ENCODE measurements around the gene HDAC3. TPM values are rescaled to one million over a fixed set of nuclear protein-coding genes. Genes with fewer than 3 reads are reported as not detected.
A peak's percentile ranks its signal among the peaks of the same experiment; 100 is the strongest.

The HDAC3 gene
- polyA plus RNA-seq, 1 of the 3 experiments (the other 2 are of a cell fraction): 104 TPM

DNA sequence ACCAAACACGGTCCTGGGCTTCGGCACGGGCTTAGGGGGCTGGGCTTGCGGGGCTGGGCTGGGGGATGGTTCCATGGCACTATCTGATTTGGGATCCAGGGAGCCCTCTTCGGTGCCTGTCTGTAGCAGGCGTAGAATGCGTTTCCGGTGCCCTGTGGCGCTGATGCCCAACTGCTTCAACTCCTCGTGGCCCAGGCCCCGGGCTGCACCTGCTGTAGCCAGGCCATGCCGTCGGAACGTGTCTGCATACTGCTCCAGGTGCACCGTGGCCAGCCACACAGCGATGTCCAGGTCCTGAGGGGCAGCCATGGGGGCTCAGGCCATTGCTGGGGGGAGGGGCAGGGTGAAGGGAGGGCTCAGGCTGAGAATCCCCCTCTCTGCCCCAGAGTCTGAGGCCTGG is 43.5 kb upstream of the HDAC3 start:
- Histone ChIP-seq H3K27me3 (ENCODE audit: insufficient read depth) (no peaks in the 10 kb centered on the region), H3K4me2 (peak overlapping the region; percentile 69), H2AFZ (ENCODE audit: low read depth) (0 out of 2 replicates have a peak overlapping the region, but pooled peaks have one; percentile 81), H3K9ac (peak overlapping the region; percentile 79; the same call in 1 of the 2 replicates), H3K79me2 (ENCODE audit: insufficient read depth) (peaks cover 20% of the 10 kb centered on the region; the same call in 1 of the 2 replicates), H3K27ac (ENCODE audit: low read depth in 2 of 2, low read length in 1 of 2) (peak overlapping the region; percentile 72 to 96; a peak in 3 of 4 replicates), H3K4me1 (ENCODE audit: control insufficient read depth in 1 of 2, insufficient read depth in 2 of 2, low read depth in 1 of 2, low read length in 1 of 2) (peaks cover 19 to 40% of the 10 kb centered on the region in 2 experiments; a peak in 3 of 4 replicates), H3F3A (replicated peaks; ENCODE audit: insufficient read depth) (peaks cover 22% of the 10 kb centered on the region), H3K36me3 (replicated peaks in 1 of 2; ENCODE audit: control insufficient read depth in 1 of 2, insufficient read depth in 2 of 2, low read length in 1 of 2) (peaks cover 8 to 18% of the 10 kb centered on the region in 2 experiments), H3K9me2 (no peaks in the 10 kb centered on the region), H4K20me1 (ENCODE audit: insufficient read depth) (no peaks in the 10 kb centered on the region), H3K9me3 (no peaks in the 10 kb centered on the region), H3K4me3 (ENCODE audit: low read depth in 2 of 2, low read length in 1 of 2) (peak overlapping the region in 1 of 2 experiments; percentile 52; a peak in 2 of 4 replicates)
- 87% methylated on average over 3 of the region's 16 CpGs for WGBS (ENCODE audit: low lambda C conversion rate)
- DNase-seq: no peak
- TF ChIP-seq RCOR1 (IDR thresholded peaks at IDR 0.05; ENCODE audit: low read length) (no peak), EP300 (IDR thresholded peaks at IDR 0.05; ENCODE audit: borderline replicate concordance in 1 of 2, low read depth in 1 of 2, low read length in 1 of 2) (no peak), NRF1 (IDR thresholded peaks at IDR 0.05; ENCODE audit: low read depth, low read length) (no peak), ELF1 (IDR thresholded peaks at IDR 0.05) (no peak)
- TF ChIP-seq, protein P1, sequence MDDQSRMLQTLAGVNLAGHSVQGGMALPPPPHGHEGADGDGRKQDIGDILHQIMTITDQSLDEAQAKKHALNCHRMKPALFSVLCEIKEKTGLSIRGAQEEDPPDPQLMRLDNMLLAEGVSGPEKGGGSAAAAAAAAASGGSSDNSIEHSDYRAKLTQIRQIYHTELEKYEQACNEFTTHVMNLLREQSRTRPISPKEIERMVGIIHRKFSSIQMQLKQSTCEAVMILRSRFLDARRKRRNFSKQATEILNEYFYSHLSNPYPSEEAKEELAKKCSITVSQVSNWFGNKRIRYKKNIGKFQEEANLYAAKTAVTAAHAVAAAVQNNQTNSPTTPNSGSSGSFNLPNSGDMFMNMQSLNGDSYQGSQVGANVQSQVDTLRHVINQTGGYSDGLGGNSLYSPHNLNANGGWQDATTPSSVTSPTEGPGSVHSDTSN (IDR thresholded peaks at IDR 0.05): no peak
- ChIA-PET CTCF (interaction anchor here (0.8 to 4.8 kb wide), 6 partner anchors 10 to 280 kb away, joined by 3 to 50 read pairs (median 6); no protein-coding TSS in a partner anchor), POLR2A (interaction anchor here (1.0 to 2.0 kb wide), 4 partner anchors 10 to 289 kb away, joined by 3 to 5 read pairs (median 4); partner anchors contain the start of gene RNF14)

DNA sequence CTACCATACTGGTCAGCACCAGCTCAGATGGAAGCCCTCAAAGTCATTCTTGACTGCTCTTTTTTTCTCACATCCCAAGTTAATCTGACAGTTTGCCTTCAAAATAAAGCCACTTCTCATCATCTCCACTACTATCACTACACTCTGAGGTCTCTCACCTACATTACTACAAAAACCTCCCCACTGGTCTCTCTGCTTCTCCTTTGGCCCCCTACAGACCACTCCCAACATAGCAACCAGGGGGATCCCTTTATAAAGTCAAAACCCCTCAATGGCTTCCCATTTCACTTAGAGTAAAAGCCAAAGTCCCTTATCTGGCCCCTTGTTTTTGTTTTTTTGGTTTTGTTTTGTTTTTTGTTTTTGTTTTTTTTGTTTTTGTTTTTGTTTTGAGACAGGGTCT is 40.8 kb upstream of the HDAC3 start:
- DNase-seq: peak; percentile 72
- peaks cover 14 to 18% of the 10 kb centered on the region in 2 experiments for H3K36me3 ChIP-seq (replicated peaks in 1 of 2; ENCODE audit: control insufficient read depth in 1 of 2, insufficient read depth in 2 of 2, low read length in 1 of 2)
- H3K4me2 ChIP-seq: no peak overlapping the region
- H3K4me1 ChIP-seq (ENCODE audit: control insufficient read depth in 1 of 2, insufficient read depth in 2 of 2, low read depth in 1 of 2, low read length in 1 of 2): peaks cover 15 to 23% of the 10 kb centered on the region in 2 experiments; a peak in 2 of 4 replicates
- no peaks in the 10 kb centered on the region for H3K9me2 ChIP-seq
- H2AFZ ChIP-seq (ENCODE audit: low read depth): no peak overlapping the region
- POLR2A ChIA-PET: no interaction called here
- H3K9me3 ChIP-seq: no peaks in the 10 kb centered on the region
- no peaks in the 10 kb centered on the region for H3K27me3 ChIP-seq (ENCODE audit: insufficient read depth)
- H3K9ac ChIP-seq: no peak overlapping the region
- no peak overlapping the region for H3K27ac ChIP-seq (ENCODE audit: low read depth in 2 of 2, low read length in 1 of 2)
- CTCF ChIA-PET: interaction anchor here (0.8 to 2.9 kb wide), 4 partner anchors 8 to 201 kb away, joined by 3 to 13 read pairs (median 6); partner anchors contain the start of gene PCDH1
- peak overlapping the region in 1 of 2 experiments; percentile 23; a peak in 1 of 4 replicates for H3K4me3 ChIP-seq (ENCODE audit: low read depth in 2 of 2, low read length in 1 of 2)
- H4K20me1 ChIP-seq (ENCODE audit: insufficient read depth): no peaks in the 10 kb centered on the region
- TF ChIP-seq RFX5 (IDR thresholded peaks at IDR 0.05; ENCODE audit: low read length) (no peak), RAD21 (IDR thresholded peaks at IDR 0.05; ENCODE audit: low read length) (0 out of 2 replicates have a peak, but pooled peaks have one; percentile 7)
- TF ChIP-seq, protein P2, sequence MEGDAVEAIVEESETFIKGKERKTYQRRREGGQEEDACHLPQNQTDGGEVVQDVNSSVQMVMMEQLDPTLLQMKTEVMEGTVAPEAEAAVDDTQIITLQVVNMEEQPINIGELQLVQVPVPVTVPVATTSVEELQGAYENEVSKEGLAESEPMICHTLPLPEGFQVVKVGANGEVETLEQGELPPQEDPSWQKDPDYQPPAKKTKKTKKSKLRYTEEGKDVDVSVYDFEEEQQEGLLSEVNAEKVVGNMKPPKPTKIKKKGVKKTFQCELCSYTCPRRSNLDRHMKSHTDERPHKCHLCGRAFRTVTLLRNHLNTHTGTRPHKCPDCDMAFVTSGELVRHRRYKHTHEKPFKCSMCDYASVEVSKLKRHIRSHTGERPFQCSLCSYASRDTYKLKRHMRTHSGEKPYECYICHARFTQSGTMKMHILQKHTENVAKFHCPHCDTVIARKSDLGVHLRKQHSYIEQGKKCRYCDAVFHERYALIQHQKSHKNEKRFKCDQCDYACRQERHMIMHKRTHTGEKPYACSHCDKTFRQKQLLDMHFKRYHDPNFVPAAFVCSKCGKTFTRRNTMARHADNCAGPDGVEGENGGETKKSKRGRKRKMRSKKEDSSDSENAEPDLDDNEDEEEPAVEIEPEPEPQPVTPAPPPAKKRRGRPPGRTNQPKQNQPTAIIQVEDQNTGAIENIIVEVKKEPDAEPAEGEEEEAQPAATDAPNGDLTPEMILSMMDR (IDR thresholded peaks at IDR 0.05): peak; percentile 40
- H3F3A ChIP-seq (replicated peaks; ENCODE audit: insufficient read depth): peaks cover 8% of the 10 kb centered on the region
- peaks cover 20% of the 10 kb centered on the region; the same call in 1 of the 2 replicates for H3K79me2 ChIP-seq (ENCODE audit: insufficient read depth)
